GM18502 (cell line): ENCODE data around the gene SCRT2.
"Not testable (repeated sequence)": the region's sequence is repeated elsewhere in the genome, so short reads cannot be mapped to it uniquely, and the experiment has no call there.

ENCODE experiments used
- ATAC-seq: cut with Tn5 transposase; IDR thresholded peaks from one replicate; pipeline ENCODE4 v1.9.1; 2021; ENCODE audit warnings: mild to moderate bottlenecking; ENCODE audit not compliant: unreplicated experiment, poor library complexity

SCRT2 gene

DNA sequence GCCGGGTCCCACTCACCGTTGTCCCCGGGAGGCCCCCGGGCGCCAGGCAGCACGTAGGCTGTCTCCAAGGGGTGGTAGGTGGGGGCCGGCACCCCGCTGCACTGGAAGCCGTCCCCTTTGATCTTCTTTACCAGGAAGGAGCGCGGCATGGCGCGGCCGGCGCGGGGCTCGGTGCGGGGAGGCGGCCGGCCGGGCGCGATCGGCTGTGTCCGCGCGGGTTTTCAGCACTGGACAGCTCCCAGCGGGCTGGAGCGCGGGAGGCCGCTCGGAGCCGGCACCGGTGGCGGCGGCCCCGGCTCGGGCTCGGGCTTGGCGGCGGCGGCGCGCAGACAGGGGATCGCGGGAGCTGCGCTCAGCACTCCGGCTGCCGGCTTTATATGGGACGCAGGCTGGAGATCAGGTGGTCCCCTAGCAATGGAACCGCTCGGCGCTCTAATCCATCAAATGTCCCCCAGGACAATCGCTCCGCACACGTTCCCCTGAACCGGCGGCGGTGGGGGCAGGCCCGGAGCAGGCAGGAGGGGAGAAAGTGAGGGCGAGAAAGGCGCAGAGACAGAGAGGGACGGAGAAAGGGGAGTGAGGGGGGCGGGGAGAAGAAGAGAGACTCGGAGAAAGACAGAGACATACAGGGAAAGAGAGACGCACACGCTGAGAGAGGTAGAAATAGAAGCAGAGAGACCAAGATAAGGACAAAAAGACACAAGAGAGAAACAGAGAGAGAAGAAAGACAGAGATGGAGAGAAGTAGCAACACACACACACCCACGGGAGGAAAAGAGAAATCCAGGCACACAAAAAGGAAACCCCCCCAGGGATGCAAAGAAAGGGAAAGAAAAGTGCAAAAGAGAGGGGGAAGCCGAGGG is at the start of gene SCRT2:
Gene SCRT2, minus strand, starts transcription at position 350 of the 862 bp plus-strand sequence. Its CDS starts 201 bp downstream, at position 149.
- ATAC-seq: no peak

DNA sequence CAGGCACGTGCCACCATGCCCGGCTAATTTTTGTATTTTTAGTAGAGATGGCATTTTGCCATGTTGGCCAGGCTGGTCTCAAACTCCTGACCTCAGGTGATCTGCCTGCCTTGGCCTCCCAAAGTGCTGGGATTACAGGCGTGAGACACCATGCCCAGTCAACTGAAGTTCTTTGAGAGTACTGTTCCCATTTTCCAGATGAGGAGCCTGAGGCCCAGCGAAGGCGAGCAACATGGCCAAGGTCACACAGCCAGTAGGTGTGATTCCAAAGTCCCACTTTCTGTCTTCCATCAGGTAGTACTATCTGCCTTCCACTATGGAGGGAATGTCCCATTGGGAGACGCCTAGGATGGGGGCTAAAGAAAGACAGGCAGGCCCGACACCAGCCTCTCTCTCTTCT is 49.2 kb upstream of the SCRT2 start:
- not testable (repeated sequence) for ATAC-seq

DNA sequence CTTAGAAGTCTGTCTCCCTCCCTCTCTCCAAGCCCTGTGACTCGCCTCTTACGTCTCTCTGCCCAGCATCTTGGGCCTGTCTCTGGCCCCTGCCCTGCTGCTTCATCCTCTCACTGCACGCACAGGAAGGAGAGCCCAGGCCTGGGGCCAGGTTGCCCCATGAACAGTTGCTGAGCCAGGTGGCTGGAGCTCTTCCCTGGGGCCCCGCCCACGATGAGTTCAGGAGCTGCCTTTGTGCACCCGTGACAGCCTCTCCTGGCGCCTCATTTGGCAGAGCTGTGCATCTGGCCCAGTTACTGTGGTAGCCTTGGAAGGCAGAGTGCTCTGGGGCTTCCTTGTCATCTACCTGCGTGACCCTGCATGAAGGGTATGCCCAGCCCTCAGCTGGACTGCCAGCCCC is 48.2 kb upstream of the SCRT2 start:
- ATAC-seq: no peak

- no peak for ATAC-seq
Observed at GRCh38 chr20:722822-723644, 47.4 kb upstream of the SCRT2 start.

DNA sequence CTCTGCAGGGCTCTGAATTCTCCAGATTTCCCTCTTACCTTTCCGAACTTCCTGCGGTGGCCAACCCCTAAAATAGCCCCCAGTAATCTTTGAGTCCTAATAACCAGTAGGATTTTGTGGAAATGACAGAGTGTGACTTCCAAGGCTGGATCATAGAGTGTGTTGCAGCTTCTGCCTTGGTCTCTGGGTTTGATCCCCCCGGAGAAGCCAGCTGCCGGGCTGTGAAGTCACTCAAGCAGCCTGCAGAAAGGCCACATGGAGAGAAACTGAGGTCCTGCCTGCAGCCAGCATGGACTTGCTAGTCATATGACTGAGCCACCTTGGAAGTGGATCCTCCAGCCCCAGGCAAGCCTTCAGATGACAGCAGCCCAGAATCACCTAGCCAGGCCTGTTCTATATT is 46.3 kb upstream of the SCRT2 start:
- no peak for ATAC-seq

DNA sequence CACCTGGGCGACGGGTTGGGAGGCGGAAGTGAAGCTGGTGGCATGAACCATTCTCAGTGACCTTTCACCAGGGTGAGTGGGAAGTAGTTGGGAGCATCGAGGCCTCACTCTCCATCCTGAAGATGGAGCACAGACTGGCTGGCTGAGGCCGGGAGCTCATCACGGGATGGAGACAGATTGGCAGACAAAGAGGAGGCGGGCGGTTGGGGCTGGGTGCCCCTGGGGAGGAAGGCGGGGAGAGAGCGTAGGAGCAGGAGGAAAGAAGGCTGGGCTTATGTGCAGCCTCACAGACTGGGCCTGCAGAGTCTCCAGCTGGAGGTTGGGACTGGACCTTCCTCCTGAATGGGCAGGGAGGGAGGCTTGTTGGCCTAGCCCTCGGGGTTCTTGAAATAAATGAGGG is 44.2 kb upstream of the SCRT2 start:
- ATAC-seq: no peak

GRCh38 chr20:719068-719467 is 43.5 kb upstream of the SCRT2 start:
- ATAC-seq: no peak

DNA sequence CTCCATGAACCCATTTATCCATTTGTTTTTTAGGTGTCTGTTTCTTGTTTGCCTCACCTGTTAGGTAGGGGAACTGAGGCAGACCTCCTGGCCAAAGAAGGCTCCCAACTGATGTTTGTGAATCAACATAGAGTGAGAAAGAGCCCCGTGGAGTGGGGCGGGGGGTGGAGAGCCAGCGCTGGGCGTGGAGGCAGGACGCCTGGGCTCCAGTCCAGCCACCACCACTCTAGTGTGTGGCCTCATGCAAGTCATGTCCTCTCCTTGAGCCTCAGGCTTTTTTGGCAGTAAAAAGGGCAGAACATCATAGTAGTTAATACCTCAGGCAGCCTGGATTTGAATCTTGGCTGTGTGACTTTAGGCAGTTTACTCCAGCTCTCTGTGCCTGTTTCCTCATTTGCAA is 42.2 kb upstream of the SCRT2 start:
- no peak for ATAC-seq

GRCh38 chr20:717271-717670 is 41.7 kb upstream of the SCRT2 start:
- ATAC-seq: no peak

- ATAC-seq: no peak
Observed at GRCh38 chr20:714453-714852, 38.9 kb upstream of the SCRT2 start.

GRCh38 chr20:711576-711975 is 36.0 kb upstream of the SCRT2 start:
- ATAC-seq: no peak

DNA sequence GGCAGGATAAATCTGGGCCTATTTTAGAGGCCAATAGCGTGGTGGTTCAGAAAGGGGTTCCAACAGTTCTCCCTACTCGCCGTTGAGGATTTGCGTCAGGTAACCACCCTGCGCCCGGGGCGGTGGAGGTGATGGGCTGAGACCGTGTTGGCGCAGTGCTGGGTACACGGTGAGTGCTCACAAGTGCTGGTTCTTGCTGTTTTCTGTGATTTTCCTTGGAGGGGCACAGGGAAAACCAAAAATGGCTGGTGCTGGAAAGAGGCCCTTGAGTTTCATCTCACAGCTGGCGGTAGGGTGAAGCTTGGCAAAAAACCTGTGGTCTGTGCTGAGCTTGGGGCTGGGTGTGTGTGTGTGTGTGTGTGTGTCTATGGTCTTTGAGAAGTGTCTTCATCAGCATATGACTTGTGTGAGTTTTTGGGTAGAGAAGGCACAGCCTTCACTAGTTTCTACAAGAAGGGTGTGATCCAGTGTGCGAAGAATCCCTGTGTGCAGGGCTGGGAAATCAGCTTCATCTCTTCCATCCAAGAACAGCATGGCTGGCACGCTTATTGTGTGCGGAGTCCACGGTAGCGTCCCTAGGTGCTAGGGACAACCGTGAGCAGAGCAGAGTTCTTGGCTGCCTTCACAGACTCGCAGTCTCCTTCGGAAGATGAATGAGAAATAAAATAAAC is 35.3 kb upstream of the SCRT2 start:
- no peak for ATAC-seq

DNA sequence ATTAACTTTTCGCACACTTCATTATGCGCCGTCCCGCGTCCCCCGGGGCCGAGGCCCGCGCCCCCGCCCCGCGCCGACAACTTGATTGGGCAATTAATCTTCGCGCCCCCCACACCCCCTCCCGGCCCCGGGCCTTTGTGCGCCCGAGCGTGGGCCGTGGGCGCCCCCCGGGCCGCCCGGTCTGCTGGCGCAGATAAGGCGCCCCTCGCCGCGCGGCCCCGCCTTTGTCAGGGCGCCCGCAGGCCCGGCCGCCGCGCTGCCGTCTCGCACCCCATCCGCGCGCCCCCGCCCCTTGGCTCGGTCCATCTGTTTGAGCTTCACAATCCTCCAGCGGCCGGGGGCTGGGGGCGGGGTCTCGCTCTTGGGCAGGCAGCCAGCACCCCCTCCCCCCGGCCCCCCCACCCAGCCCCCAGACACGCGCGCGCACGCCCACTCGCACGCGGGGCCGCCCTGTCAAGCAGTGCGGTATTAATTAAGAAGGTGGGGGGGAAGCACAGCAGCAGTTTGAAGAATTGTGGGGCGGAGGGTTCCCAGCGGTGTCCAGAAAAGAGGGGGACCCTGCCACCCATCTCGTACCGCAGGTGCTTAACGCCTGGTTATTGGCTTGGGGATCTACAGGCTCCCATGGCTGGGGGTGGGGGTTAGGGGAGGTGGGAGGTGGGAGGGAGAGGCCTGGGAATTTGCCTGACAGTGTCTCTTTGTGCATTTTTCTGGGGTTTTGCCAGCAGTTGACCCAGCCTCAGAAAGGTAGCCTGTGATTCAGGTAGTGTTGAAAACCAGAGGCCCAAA is 34.6 kb upstream of the SCRT2 start:
- no peak for ATAC-seq

DNA sequence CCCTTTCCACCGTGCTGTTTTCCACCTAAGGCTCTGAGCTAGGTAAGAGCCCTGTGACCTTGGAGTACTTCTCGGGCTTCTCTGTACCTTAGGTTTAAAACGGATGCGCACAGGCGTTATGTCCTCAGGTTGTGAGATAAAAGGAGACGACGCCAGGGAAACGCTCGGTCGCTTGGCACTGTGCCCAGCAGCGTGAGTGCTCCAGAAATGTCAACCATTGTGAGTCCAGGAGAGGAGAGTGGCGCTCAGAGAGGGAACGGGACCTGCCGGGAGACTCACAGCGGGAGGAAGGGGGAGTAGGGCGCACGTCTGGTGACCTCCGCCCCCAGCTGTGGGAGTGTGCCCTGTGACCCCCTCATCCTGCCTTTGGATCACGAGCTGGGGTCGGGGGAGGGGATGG is 33.8 kb upstream of the SCRT2 start:
- no peak for ATAC-seq

- ATAC-seq: no peak
Observed at GRCh38 chr20:708956-709355, 33.4 kb upstream of the SCRT2 start.

DNA sequence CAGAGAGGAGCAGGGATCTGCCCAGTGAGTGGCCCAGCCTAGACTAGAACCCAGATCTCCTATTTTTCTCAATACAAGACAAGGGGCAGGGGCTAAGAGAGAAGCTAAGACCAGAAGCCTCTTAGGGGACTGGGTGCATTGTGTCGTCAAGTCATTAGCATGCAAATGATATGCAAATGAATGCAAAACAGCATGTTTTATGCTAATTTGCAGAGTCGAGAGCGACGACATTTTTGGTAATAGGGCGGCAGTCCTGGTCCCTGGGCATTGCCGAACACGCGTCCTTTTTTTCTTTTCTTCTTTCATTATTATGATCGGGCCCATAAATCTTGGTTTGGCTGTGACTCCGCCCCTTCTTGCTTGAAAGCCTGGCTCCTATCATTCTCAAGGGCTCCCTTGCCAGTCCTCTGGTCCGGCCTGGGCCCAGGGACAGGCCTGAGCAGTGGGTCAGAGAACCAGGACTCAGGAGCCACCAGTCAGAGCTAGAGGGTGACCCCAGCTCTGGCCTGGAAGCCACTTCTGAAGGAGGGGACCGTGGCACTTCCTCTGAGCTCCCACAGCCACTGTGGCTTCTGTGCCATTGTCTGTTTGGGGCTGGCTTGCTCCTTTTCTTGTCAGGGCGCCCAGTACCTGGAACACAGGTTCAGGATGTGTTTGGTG is 32.0 kb upstream of the SCRT2 start:
- no peak for ATAC-seq

GRCh38 chr20:706366-706885 is 30.8 kb upstream of the SCRT2 start:
- ATAC-seq: no peak

DNA sequence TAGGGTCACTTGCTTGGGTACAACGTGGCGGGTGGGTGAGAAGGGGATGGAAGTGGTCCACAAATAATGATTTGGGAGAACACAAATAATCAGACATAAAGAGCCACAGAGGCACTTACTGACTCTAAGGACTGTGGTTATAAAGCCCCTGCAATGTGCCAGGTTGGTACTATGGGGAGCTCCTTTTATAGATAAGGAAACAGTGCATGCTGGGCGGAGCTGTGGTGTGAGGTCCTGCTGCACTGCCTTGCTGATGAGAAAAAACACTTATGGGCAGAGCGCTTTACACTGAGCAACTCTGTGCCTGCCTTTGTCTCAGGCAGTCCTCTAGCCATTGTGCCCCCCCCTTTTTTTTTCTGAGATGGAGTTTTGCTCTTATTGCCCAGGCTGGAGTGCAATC is 29.1 kb upstream of the SCRT2 start:
- ATAC-seq: no peak

GRCh38 chr20:703426-703825 is 27.8 kb upstream of the SCRT2 start:
- ATAC-seq: no peak
